GM18861 (cell line): ENCODE measurements around the gene ATP6V0C.
"Not testable (repeated sequence)": the region's sequence is repeated elsewhere in the genome, so short reads cannot be mapped to it uniquely, and the experiment has no call there.

Source experiments
- ATAC-seq: cut with Tn5 transposase; IDR thresholded peaks from one replicate; pipeline ENCODE4 v1.9.1; 2021; ENCODE audit not compliant: unreplicated experiment

The ATP6V0C gene

GRCh38 chr16:2527071-2527783, 13.5 kb downstream of the ATP6V0C start:
- ATAC-seq, result no peak

DNA sequence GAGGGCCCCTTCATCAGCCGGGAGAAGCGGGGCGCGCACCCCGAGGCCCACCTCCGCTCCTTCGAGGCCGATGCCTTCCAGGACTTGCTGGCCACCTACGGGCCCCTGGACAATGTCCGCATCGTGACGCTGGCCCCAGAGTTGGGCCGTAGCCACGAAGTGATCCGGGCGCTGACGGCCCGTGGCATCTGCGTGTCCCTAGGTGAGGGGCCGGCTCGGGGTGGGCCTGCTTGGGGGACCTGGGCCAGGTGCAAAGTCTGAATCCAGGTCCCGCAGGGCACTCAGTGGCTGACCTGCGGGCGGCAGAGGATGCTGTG, 14.0 kb downstream of the ATP6V0C start:
- no peak for ATAC-seq

GRCh38 chr16:2528161-2529060, 14.7 kb downstream of the ATP6V0C start:
- no peak for ATAC-seq

DNA sequence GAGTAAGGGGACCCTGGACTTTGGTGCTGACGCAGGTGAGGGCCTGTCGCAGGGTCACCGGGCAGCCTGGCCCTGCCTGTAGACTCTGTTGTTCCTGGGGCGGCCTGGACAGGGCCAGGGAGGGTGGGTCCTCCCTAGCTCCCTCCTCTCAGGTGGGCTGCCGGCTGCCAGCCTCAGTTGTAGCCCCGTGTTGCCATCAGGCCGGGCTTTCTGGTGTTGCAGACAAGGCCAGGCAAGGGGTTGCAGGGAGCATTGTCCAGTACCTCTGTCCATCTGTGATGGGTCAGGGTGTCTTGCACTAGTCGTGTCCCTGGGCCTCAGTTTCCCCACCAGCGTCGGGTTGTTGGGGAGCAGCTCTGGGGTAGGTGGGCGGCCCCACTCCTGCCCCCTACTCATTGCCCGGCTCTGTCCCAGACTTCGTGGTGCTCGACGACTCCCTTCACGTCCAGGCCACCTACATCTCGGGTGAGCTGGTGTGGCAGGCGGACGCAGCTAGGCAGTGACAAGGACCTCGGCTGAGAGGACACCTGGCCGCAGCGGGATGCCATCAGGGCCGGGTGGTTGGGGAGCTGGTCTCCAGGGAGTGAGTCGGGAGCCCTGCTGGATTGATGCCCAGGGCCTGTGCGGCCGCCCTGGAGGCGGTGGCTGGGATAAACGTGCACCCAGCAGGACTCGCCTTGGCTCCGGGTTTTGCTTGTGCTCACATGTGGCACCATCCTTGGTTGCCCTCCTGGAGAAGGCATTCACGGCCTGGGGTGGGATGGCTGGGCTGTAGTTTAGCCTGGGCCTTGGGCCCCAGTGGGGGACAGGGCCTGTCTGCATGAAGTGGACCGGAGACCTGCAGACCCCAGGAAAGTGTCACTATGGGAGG, 15.5 kb downstream of the ATP6V0C start:
- ATAC-seq, result no peak

DNA sequence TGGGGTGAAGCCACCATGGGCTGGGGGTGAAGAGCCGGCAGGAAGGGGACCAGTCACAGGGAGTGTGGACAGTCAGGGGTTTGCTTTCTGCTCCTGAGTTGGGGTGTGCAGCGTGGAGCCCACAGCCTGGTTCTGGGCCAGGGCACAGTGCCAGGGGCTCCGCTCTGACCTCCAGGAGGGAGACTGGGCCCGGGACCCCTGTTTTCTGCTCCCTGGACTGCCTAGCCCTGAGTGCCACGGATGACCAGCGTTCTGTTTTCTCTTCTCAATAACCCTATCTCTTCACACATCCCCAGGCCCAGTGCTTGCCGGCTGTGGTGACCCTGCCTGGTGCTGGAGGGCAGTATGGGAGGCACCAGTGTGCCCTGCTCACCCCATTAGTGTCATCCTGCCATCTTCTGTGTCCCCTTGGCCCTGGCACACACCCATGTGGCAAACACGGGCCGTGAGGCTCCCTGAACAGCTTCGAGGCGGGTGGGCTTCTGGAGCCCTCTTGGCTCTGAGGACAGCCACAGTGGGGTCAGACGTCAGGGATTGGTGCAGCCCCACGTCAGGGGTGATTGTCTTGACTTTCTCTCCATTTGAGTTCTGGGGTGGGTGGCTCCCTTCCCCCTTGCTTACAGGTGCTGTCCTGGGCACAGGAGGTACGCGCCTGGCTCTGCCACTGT, 16.3 kb downstream of the ATP6V0C start:
- no peak for ATAC-seq

DNA sequence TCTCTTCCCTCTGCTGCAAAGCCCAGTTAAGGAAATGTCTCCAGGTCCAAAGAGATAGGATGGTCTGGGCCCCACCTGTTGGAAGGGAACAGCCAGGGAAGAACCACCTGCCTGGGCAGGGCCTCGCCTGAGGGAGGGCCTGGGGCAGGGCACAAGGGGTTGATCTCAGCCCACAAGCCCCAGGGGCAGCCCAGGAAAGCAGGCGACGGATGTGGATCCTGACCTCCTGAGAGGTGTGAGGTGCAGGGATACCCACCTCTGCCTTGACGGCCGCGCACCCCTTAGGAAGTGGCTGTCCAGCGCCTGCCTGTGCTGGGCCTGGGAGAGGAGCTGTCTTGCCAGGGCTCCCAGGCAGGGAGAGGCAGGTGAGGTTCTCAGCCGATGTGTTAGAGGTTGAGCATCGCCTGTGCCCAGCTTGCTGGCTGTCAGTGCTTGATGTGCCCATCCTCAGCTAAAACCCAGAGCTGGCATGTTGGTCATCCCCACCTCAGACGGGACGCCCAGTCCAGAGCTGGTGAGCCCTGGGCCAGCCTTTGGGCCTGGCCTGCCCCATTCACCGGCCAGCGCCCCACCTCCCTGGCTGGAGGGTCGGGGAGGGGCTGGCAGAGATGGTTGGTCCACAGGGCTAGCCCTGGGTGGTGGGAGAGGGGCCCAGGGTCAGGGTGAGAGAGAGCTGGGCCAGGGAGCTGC, 17.0 kb downstream of the ATP6V0C start:
- ATAC-seq, result no peak

GRCh38 chr16:2531371-2531695, 17.6 kb downstream of the ATP6V0C start, which contains the start of gene CEMP1:
Gene CEMP1 (minus strand): TSS chr16:2531408. CDS start chr16:2531073, 335 bp downstream.
- no peak for ATAC-seq

- peak; percentile 73 for ATAC-seq
Measured at GRCh38 chr16:2531696-2532493, 18.1 kb downstream of the ATP6V0C start.

DNA sequence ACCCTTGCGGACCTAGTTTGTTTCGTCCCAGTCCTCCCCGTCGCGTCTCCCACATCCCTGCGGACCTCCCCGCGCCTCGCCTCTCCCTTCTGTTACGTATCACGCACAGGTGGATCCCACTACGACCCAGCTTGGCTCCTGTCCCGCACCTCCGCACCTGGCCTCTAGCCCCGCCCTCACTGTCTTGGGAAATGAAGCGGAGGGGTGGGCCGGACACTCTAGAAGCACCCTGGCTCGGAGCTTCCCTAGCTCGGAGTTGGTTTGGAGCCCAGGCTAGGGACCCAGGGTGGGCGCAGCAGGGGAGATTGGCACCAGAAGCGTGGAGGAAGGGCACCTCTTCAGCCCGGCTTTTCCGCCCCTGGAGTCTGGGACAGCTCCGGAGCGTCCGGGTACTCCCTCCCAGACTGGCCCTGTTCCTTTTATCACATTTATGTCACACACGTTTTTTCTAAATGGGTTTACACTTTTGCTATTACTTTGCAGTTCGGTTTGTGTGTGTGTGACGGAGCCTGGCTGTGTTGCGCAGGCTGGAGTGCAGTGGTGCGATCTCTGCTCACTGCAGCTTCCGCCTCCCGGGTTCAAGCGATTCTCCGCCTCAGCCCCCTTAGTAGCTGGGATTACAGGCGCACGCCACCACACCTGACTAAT, 18.9 kb downstream of the ATP6V0C start:
- no peak for ATAC-seq

DNA sequence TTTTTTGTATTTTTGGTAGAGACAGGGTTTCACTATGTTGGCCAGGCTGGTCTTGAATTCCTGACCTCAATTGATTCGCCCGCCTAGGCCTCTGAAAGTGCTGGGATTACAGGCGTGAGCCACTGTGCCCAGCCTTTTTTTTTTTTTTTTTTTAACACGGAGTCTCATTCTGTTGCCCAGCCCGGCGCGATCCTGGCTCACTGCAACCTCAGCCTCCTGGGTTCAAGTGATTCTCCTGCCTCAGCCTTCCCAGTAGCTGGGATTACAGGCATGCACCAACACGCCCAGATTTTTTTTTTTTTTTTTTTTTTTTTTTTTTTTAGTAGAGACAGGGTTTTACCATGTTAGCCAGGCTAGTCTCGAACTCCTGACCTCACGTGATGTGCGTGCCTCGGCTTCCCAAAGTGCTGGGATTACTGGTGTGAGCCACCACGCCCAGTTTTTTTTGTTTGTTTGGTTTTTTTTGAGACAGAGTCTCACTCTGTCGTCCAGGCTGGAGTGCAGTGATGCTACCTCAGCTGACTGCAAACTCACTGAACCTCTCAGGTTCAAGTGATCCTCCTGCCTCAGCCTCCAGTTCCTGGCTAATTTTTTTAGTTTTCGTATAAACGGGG, 19.5 kb downstream of the ATP6V0C start:
- ATAC-seq, result not testable (repeated sequence)

GRCh38 chr16:2533912-2534311, 20.2 kb downstream of the ATP6V0C start:
- ATAC-seq, result no peak

DNA sequence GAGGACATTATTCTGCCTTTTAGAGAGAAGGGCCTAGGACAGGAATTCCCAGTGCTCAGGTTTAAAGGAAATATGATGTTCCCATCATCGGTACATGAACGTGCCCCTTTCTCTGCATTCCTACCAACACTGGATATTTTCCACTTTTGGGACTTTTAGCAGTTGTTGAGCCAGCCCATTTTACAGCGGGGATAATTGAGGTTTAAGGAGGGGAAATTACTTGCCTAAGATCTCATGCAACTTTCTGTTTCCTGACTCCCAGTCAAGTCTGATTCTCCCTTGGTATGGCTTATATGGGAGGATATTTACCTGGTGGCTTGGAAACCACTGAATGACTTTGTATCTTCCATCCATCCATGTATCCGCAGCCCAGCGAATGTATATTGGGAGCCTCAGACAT, 20.6 kb downstream of the ATP6V0C start:
- not testable (repeated sequence) for ATAC-seq

GRCh38 chr16:2535625-2536013, 21.9 kb downstream of the ATP6V0C start:
- no peak for ATAC-seq

DNA sequence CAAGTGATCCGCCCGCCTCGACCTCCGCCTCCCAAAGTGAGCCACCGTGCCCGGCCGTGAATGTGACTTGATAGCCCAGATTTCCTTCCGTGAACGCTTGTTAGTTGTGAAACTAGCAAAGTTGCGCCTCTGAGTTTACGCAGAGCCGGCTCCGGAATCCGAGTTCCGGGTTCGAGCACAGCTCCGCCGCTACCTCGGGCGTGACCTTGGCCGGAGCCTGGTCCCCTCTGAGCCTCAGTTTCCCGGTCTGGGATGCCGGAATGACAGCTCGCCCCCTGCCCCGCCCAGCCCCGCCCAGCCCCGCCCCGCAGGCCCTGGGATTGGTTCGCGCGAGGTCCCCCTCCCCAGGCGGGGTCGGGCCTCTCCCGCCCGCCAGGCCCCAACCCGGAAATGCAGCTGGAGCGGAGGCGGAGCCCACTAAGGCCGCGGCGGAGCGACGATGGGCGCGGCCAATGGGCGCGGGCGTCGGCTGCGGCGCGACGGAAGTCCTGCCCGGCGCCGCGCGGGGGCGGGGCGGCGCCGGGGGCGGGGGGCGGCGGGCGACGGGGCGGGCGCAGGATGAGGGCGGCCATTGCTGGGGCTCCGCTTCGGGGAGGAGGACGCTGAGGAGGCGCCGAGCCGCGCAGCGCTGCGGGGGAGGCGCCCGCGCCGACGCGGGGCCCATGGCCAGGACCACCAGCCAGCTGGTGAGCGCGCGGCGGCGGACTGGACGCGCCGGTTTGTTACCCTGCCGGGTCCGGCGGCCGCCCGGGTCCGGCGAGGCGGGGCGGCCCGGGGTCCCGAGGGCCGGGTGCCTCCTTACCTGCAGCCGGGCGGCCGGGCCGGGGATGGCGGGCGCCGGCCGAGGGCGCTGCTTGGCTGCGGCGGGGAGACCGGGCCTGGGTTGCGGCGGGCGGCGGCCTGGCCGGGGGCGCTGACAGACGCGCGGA, 24.0 kb downstream of the ATP6V0C start, which contains the start of gene PDPK1:
Gene PDPK1 (plus strand): TSS at position 571 of the 929 bp plus-strand sequence. CDS start 92 bp downstream, at position 663.
- peak; percentile 67 for ATAC-seq

GRCh38 chr16:2539192-2539844, 25.6 kb downstream of the ATP6V0C start:
- not testable (repeated sequence) for ATAC-seq

GRCh38 chr16:2539845-2540458, 26.2 kb downstream of the ATP6V0C start:
- not testable (repeated sequence) for ATAC-seq
